Kidney epithelial cell (primary cell): ENCODE measurements around the gene CDC25B. TPM values are rescaled to one million over a fixed set of nuclear protein-coding genes. Genes with fewer than 3 reads are reported as not detected.

Source experiments
- DNase-seq: peaks from one replicate; pipeline ENCODE4 v3.0.0-alpha.2; 2010; ENCODE audit warnings: low read depth
- H3K27me3 ChIP-seq: 2 replicates; pipeline ENCODE4 v1.6.0; 2011; ENCODE audit warnings: low read length; ENCODE audit not compliant: control insufficient read depth, insufficient read depth
- H3K36me3 ChIP-seq: 2 replicates; pipeline ENCODE4 v1.5.1; 2011; ENCODE audit warnings: low read length; ENCODE audit not compliant: control insufficient read depth, insufficient read depth
- H3K4me3 ChIP-seq: 2 replicates; pipeline ENCODE4 v1.5.1; 2011; ENCODE audit warnings: low read depth, mild to moderate bottlenecking, control low read depth, low read length
- total RNA-seq: library from RNA; depleted of rRNA; stranded (reverse); fragments of >200 nt; gene quantifications from 2 replicates; pipeline ENCODE4 v1.2.3, GENCODE V29; 2015
- TF ChIP-seq, protein P1 (sequence below): IDR thresholded peaks from 2 replicates; pipeline ENCODE4 v1.5.1; 2011; ENCODE audit warnings: mild to moderate bottlenecking, moderate library complexity, low read length, control low read depth, inconsistent platforms; ENCODE audit not compliant: insufficient read depth, poor library complexity, severe bottlenecking

Gene CDC25B
- total RNA-seq, 1 donor from 2014 or later: 8.3 TPM

DNA sequence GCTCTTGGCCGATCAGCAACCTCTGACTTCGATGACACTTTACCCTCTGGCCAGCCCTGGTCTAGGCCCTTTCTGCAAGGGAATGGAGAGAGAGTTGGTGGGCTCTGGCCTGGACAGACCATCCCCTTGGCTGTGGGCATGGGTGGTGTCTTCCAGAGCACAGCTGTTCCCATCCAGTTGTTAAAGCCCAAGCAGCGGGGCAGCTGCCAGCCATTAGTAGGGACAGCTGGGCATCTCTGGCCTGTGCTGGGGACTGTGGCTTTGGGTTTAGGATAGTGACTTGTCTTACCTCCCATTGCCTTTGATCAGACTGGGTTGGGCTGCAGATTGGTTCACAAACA is 2.8 kb downstream of the CDC25B start:
- TF ChIP-seq, protein P1, sequence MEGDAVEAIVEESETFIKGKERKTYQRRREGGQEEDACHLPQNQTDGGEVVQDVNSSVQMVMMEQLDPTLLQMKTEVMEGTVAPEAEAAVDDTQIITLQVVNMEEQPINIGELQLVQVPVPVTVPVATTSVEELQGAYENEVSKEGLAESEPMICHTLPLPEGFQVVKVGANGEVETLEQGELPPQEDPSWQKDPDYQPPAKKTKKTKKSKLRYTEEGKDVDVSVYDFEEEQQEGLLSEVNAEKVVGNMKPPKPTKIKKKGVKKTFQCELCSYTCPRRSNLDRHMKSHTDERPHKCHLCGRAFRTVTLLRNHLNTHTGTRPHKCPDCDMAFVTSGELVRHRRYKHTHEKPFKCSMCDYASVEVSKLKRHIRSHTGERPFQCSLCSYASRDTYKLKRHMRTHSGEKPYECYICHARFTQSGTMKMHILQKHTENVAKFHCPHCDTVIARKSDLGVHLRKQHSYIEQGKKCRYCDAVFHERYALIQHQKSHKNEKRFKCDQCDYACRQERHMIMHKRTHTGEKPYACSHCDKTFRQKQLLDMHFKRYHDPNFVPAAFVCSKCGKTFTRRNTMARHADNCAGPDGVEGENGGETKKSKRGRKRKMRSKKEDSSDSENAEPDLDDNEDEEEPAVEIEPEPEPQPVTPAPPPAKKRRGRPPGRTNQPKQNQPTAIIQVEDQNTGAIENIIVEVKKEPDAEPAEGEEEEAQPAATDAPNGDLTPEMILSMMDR: no peak
- DNase-seq: no peak
- Histone ChIP-seq H3K4me3 (no peak overlapping the region), H3K27me3 (no peaks in the 10 kb centered on the region), H3K36me3 (peaks cover 1% of the 10 kb centered on the region)

DNA sequence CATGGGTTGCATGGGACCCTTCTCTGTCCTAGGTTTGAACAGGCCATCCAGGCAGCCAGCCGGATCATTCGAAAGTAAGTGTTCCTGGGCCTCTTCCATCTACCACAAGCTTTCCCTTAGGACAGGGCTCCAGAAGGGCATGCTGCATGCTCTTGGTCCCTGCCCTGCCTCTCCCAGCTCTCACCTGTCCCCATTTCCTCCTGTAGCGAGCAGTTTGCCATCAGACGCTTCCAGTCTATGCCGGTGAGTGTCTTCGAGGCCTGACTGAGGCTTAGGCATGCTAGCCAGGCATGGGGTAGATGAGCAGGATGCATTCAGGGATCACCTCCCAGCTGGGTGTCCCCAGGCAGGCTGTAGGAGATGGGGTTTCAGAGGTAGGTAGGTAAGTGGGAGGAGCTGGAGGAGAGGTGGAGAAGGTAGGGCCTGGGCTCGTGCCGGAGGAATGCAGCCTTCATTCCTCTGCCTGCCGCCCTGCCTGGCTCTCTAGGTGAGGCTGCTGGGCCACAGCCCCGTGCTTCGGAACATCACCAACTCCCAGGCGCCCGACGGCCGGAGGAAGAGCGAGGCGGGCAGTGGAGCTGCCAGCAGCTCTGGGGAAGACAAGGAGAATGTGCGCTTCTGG is 4.3 kb downstream of the CDC25B start:
- TF ChIP-seq, protein P1: no peak
- H3K4me3 ChIP-seq: no peak overlapping the region
- H3K36me3 ChIP-seq: peaks cover 1% of the 10 kb centered on the region

DNA sequence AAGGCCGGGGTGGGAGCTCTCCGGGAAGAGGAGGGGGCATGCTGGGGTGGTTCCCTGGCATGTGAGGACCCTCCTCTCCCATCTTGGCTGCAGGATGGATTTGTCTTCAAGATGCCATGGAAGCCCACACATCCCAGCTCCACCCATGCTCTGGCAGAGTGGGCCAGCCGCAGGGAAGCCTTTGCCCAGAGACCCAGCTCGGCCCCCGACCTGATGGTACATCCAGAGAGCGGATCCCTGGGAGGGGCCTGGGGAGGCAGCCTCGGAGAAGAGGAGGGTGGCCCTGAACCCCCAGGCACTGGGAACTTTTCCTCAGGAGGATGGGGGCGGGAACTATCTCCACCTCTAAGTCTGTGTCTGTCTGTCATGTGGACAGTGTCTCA is 4.8 kb downstream of the CDC25B start:
- Histone ChIP-seq H3K27me3 (no peaks in the 10 kb centered on the region), H3K4me3 (no peak overlapping the region), H3K36me3 (peaks cover 1% of the 10 kb centered on the region)
- no peak for DNase-seq
- TF ChIP-seq, protein P1: no peak

More for the DNA sequence above, 4.3 kb downstream of the CDC25B start:
- DNase-seq: no peak
- H3K27me3 ChIP-seq: no peaks in the 10 kb centered on the region

DNA sequence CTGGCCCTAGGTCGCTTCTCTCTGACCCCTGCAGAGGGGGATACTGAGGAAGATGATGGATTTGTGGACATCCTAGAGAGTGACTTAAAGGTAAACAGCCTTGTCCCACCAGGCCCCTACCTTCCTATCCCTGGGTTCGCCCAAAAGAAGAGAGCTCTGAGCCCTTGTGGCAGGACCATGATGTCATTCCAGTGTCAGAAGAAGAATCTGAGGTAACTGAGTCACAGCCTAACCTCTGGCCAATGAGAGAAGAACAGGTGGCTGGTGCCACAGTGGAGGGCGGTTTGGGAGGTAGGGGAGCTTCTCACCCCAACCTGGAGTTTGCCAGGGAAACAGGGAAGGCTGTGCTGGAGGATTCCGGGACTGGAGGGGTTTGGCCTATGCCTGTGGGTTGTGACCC is 5.2 kb downstream of the CDC25B start:
- Histone ChIP-seq H3K36me3 (peaks cover 1% of the 10 kb centered on the region), H3K4me3 (no peak overlapping the region), H3K27me3 (no peaks in the 10 kb centered on the region)
- TF ChIP-seq, protein P1: no peak
- DNase-seq: no peak

DNA sequence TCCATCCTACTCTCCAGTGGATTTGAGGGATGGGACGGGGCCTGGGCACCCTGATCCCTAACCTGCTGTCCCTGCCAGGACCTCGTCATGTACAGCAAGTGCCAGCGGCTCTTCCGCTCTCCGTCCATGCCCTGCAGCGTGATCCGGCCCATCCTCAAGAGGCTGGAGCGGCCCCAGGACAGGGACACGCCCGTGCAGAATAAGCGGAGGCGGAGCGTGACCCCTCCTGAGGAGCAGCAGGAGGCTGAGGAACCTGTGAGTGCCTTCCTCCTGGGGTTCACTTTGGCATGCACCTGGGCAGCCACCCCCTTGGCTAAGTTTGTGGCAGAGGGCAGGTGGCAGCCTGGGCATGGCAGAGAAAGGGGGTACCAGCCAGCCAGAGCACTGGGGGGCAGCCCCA is 5.7 kb downstream of the CDC25B start:
- Histone ChIP-seq H3K36me3 (peaks cover 1% of the 10 kb centered on the region), H3K27me3 (no peaks in the 10 kb centered on the region), H3K4me3 (no peak overlapping the region)
- no peak for DNase-seq
- TF ChIP-seq, protein P1: no peak
